Heart left ventricle (tissue), 13 donors: ENCODE measurements around the gene C4orf54.

ENCODE experiments used
- CTCF ChIP-seq, 12 donors: fragments of 200-600 bp; sonication (generic) in 4 of 12; IDR thresholded peaks; one replicate each; pipeline versions ENCODE4 v1.5.0 to v1.8.0; 2018 to 2022; ENCODE audit warnings: antibody characterized with exemption in 12 of 12, mild to moderate bottlenecking in 5 of 12
- POLR2A ChIP-seq, 2 donors: fragments of 450-650 bp; IDR thresholded peaks; one replicate each; pipeline ENCODE4 v1.6.1; 2017; ENCODE audit warnings: antibody characterized with exemption in 2 of 2, mild to moderate bottlenecking in 2 of 2, moderate library complexity in 2 of 2
- donor health status: ischemic (EF 13 %, LVEDD 7.1; RV severe dilation, severe dysfunction).
- donor health status: DM: no; HTN: yes; CAD: no.
- donor health status: DM: no; HTN: no; CAD: no.
- donor health status: ischemic (EF 25% LVEDD 6.9; RV normal size, moderate dysfunction).
- donor health status: ischemic (EF 25% LVEDD 5.7; RV mildly dilated, moderate dysfunction).
- donor health status: ischemic (EF 35%, LVEDD 5.7; RV mildly dilated, moderate dysfunction).
- donor health status: nonischemic (EF 11% LVEDD 7.7; RV severe dilation, severe dysfunction).
- donor health status: DM: yes; HTN: yes; CAD: no.
- donor health status: PGD.
- donor health status: ischemic (EF 29% LVEDD 5.4; RV normal size, mild dysfunction).
- donor health status: nonischemic (EF 23%, LVEDD 6.1; RV moderate dilation, normal function).

GRCh38 chr4:99679204-99679603 is 21.6 kb upstream of the C4orf54 start:
- TF ChIP-seq CTCF (IDR thresholded peaks at IDR 0.05) (peak in 4 of 12 donors; percentile 5 to 28 (median 8)), POLR2A (IDR thresholded peaks at IDR 0.05) (no peak)
